ENCODE measurements around the gene SEMA3G. TPM values are rescaled to one million over a fixed set of nuclear protein-coding genes. Genes with fewer than 3 reads are reported as not detected.

Gene SEMA3G
- total RNA-seq, 1 donor from 2014 or later: 38.3 TPM

DNA sequence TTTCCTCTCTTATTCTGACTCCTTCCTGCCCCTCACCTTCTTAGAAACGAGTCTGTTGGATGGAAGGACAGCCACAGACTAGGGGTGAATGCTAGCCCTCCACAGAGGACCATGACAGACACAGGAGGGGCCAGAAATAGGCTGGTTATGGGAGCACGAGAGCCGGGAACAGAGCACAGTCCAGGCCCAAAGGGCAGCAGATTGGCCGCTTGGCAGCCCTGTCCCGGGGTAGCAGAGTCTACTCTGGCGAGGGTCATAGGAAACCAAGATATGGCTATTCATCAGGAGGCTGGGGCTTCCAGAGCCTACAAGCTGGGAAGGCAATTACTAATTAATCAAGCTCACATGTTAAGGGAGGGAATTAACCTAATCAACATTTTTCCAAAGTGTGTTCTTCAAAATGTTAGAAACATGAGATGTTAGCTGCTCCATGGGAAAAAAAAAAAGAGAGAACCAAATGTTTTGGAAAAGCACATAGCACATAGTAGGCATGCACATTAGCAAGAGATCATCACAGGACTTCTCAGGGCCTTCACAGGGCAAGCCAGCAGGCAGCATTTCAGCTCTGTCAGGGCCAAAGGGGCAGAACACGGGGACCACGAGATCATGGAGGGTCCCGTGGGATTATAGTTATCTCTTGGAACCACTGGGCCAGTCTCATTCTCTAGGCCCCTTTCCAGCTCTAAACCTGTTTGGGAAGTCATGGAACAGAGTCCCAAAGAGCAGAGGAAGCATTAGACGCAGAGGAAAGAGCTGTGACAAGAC, 13.3 kb downstream of the SEMA3G start:
- no peak for ATAC-seq
- peak; percentile 33 for DNase-seq (ENCODE audit: low spot score)
- intact Hi-C loops (cut with DNase I): no loop called here

DNA sequence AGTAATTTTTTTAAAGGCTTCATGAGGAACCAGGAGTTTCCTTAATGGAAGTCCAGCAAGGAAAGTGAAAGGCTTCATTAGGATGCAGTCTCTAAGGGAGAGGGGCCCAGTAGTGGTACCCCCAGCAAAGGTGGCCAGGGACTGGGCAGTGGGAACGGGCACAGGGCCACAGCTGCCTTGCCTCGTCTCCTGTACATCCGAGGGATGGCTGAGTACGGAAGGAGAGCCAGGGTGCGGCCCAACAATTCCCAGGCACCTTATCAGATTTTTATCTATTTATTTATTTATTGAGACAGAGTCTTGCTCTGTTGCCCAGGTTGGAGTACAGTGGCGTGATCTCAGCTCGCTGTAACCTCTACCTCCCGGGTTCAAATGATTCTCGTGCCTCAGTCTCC, 14.5 kb downstream of the SEMA3G start:
- DNase-seq (ENCODE audit: low spot score): peak; percentile 41
- intact Hi-C loops (cut with DNase I): no loop called here
- ATAC-seq: no peak

DNA sequence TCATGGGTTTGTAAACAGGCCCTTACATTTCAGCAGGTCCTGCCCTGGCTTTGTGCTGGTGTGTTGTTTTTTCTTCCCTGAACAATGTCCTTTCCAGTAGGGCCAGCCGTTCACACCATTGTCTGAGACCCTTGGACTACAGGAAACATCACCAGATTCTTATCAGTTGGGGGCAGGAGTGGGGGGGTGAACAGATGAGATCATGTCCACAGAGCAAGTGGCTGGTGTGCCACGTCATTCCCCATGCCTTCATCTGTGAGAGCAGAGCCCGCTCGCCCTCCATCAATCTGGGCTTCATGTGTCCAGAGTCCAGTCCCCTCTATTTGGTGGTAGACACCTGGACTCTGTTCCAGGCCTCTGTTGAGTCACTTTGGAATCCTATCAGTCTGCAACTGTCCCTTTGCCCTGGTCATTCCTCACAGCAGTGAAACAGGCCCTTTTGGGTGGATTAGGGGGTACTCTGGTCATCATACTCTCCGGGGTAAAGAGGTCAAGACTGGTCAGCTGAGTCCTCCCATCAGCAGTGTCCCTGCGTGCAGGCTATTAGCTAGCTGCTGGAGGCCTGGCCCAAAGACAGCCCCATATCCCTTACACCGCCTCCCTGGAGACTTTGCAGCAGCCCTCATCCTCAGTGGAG, 15.0 kb downstream of the SEMA3G start:
- ATAC-seq: no peak

DNA sequence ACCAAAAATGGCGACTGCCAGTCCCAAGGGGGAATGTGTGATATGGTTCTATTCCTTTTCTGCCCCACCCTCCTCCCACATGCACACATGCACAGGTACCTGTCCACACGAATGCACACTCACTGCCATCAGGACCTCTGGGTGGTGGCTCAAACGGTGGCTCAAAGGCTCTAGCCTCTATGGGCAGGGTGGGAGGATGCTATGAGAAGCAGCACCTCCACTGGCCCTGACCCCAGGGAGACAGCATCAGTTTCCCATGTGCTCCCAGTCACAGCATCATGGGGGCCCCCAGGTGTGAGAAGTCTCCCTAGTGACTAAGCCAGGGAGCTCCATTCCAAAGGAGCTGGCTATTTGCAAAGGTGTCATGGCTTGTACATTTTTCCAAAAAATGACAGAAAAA, 15.9 kb downstream of the SEMA3G start:
- peak; percentile 50 for DNase-seq (ENCODE audit: low spot score)
- peak; percentile 3 for ATAC-seq
- intact Hi-C loops (cut with DNase I): no loop called here

More for the DNA sequence above, 15.0 kb downstream of the SEMA3G start:
- DNase-seq (ENCODE audit: low spot score): peak; percentile 54
- intact Hi-C loops (cut with DNase I): no loop called here

DNA sequence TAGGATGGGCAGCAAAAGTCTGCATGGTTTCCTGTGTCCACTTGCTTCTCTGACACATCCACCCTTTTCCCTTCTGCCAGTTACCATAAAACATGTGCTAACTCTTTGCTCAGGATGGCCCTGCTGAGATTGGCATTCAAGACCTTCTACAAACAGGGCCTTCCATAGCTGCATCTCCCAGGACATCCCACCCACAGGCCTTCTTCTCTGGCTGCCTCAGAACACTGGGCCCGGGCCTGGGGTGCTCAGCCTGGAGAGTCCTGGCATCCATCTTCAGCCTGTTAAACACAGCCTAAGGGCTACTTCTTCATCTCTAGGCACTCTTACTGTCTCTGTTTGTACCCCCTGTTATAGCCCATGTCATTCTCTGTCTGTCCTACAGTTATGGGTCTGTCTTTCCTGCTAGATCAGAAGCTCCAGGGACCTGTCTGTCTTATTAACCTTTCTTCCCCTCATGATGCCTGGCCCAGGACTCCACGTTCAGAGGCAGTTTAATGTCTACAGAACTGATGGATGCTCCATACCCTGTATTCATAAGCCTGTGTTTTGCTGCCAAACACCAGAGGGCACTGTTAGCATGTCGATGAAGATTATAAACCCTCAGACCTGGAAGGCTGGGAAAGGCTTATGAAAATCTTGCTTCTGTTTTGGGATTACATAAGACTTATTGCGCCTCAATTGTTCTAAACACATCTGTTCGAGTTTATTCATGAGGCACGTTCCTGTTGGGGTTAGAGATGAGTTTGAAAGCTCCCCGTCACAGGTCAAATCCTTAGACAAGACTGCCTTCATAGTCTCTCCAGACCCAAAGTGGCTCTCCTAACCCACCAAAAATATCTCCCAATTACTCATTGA, 16.5 kb downstream of the SEMA3G start:
- intact Hi-C loops (cut with DNase I): no loop called here
- DNase-seq (ENCODE audit: low spot score) (peak; percentile 79), ATAC-seq (peak; percentile 91)

DNA sequence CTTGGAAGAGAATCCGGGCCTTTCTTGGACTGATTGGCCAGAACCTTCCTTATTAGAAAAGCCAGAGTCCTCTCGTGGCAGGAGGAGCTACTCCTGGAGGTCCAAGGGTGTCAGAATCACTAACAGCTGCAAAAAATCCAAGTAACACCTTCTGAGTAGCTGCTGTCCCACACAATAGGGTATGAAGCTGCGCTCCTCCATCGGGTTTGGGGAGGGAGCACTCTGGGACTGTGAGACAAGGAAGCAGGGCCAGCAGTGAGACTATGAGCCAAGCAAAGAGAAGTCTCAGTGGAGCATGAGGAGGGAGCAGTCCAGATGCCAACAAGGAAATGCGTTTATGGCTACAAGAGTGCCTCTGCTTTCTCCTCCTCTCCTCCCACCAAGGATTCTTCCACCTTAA, 21.7 kb downstream of the SEMA3G start:
- DNase-seq (ENCODE audit: low spot score) (peak; percentile 34), ATAC-seq (peak; percentile 54)
- intact Hi-C loops (cut with DNase I): no loop called here

DNA sequence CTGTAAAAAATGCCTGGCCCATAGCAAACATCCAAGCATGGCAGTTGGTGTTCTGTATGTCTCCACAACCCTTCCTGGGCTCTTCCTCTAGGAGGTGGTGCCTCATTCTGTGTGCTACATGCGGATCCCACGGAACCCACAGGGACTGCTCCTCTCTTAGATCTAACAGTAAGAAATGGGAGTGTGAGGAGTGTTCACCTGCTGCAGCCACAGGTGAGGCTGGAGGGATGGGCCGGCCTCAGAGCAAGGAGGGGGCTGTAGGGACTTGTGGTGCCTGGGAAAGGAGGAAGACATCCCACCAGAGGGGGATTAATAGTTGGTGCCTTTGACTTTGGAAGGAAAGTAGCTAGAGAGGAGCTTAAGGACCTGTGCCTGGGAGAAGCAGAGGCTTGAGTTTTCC, 22.2 kb downstream of the SEMA3G start:
- DNase-seq (ENCODE audit: low spot score): peak; percentile 14
- no peak for ATAC-seq
- intact Hi-C loops (cut with DNase I): no loop called here

DNA sequence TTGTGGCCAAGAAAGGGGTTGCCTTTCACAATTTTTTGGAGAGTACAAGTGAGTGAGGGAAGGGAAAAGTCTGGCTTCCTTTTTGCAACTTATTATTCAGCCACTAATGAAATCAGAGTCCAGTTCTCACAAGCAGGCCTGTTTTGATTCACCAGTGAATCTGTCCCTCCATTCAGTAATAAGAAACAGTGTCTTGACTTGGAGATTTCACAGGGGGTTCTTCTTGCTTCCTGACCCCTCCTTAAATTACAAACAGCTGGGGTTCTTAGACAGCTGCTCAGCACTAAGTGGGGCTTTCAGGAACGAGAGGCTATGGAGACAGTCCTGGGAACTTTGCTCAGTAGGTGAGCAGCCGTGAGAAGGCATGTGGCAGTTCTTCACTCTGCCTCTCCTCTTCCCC, 24.5 kb downstream of the SEMA3G start:
- intact Hi-C loops (cut with DNase I): no loop called here
- ATAC-seq: peak; percentile 43
- no peak for DNase-seq (ENCODE audit: low spot score)

DNA sequence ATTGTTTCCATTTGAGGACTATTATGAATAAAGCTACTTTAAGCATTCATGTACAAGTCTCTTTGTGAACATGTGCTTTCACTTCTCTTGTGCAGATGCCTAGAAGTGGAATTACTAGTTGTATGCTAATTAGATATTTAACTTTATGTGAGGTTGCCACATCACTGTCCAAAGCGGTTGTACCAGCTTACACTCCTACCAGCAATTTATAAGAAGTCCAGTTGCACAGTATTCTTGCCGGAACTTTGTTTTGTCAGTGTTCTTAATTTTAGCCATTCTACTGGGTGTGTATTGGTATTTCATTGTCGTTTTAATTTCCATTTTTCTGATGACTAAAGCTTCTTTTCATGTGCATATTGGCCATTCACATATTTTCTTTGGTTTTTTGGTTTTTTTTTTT, 29.1 kb downstream of the SEMA3G start:
- no peak for ATAC-seq

DNA sequence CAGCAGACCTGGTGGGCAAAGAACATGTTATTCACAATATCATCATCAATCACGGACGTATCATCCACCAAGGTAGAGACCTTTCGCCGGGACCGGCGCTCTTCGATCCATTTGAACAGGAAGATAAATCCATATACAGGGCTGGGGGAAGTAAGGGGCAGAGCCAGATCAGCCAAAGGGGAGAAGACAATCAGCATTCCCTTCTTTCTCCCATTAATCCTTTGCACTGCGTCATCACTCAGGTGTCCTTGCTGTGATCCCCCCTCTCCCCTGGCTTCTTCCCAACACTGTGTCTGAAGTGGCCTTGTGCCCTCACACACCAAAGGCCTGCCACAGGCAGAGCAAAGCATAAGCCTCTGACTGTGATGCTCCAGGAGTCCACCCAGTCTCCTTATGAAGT, 36.4 kb downstream of the SEMA3G start:
- DNase-seq (ENCODE audit: low spot score) (peak; percentile 52), ATAC-seq (no peak)
- intact Hi-C loops (cut with DNase I): no loop called here

More for the DNA sequence above, 29.1 kb downstream of the SEMA3G start:
- no peak for DNase-seq (ENCODE audit: low spot score)
- intact Hi-C loops (cut with DNase I): no loop called here

DNA sequence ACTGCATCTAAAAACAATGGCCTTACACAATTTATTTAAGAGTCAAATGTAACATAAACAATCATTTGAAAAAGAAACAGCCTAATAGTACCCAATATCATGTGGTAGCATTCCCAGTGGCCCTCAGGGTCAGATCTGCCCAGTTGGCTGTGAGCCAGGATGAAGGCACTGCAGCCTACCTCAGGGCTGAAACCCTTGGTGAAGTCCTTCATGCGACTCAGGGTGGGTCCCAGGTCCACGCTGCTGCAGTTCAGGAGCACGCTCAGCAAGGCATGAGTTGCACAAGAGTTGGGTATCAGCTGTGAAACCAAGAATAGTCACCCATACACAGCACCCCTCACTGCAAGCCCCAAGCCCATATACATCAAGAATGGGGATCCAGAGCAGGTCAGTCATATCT, 37.1 kb downstream of the SEMA3G start:
- intact Hi-C loops (cut with DNase I): no loop called here
- ATAC-seq (no peak), DNase-seq (ENCODE audit: low spot score) (peak; percentile 71)

DNA sequence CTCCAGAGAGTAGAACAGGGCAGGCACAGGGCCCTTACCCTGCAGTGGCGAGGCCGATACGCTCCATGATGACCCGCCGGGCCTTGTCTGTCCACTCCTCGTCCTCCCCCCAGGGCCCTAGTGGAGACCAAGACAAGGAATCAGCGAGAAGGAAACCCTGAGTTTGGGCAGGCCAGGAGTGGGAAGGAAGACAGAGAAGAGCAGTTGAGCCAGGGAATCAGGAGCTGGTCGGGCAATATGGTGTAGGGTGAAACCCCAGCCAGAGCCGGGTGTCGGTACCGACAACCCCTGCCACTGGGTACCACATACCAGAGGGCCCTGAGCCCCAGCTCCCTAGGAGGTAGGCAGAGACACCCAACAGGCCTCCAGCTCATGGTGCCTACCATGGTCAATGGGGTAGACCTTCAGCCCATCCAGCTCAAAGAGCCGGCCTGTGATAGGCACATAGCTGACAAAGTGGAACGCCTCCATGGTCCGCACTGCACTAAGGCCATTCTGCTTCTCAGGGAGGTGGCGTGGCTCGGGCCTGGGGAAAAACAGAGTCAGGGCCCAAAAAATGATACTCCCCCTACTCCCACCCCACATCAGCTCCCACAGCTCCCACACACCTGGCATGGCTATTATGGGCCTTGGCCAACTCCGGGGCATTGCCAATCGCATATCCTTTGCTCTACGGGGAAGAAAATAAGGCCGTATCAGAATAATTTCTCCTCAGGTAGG, 38.0 kb downstream of the SEMA3G start:
- intact Hi-C loops (cut with DNase I): no loop called here
- DNase-seq (ENCODE audit: low spot score) (peak; percentile 57), ATAC-seq (no peak)

DNA sequence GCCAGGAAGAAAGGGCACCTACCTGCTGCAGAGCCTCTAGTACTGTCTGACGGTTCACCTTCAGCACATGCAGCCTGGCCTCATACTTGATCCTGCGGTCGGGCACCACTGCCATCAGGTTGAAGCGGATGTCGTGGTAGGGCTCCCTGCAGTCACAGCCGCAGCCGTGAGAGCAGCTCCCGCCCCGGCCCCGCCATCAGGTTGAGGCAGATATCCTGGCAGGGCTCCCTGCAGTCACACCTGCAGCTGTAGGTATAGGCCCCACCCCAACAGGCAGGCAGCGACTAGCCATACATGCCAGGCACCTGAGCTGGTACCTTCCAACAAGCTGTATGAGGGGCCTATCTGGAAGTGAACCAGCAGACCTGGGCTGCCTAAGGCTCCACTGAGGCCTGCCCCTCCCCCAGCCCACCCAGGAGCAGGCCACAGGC, 38.7 kb downstream of the SEMA3G start:
- intact Hi-C loops (cut with DNase I): no loop called here
- DNase-seq (ENCODE audit: low spot score) (peak; percentile 59), ATAC-seq (no peak)

DNA sequence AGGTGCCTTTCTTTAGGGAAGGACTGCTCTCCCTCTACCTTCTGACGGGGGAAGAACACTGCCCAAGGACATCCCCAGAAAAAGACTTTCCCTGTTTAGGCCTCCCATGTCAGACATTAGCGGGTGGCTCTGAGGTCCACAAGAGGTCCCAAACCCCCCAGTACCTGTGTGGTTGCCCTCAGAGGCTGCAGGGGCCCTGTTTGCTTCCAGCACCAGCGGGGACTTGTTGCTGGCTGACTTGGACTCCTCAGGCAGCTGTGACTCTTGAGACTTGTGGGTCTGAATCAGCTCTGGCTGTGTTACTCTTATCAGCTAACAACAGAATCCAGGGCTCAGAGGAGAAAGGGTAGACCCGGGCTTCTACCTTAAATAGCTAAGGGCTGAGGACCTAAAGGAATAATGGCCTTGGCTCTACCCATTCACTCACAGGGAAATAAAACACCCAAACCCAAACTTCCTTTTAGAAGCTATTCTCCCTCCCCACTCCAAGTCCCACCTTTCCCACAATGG, 39.2 kb downstream of the SEMA3G start:
- ATAC-seq: no peak
- peak; percentile 27 for DNase-seq (ENCODE audit: low spot score)
- intact Hi-C loops (cut with DNase I): no loop called here

DNA sequence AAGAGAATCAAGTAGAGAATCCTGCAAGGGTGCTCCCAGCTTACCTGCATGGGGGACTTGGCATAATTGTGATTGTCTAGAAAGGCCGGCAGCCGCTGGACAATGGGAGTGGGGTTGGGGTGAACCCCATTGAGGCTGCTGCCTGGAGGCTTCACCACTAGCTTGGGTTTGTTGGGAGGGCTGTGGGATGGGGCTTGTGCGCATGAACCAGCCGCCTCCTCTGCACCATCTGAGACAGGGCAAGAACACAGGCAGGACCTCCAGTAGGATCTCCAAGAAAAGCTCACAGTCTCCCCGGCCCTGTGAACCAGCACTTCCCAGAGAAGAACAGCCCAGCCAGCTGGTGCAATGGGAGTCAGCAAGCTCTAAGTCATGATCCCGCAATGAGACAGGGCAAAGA, 39.8 kb downstream of the SEMA3G start:
- ATAC-seq (no peak), DNase-seq (ENCODE audit: low spot score) (peak; percentile 47)
- intact Hi-C loops (cut with DNase I): no loop called here

DNA sequence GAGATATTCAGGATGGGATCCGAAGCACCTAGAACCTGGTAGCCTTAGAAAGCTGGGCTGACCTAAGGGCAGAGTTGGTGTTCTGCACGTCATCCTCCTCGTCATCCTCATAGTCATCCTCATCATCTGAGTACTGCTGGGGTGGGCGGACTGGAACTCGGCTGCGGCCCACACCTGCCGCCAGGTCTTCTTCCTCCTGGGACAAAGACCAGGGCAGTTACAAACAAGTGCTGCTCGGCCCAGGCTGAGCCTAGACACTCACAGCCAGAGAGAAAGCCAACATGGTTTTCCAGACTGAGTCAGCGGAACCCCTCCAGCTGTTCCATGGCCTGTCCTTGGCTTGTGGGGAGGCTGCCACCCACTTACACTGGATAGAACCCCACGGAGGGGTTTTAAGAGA, 40.5 kb downstream of the SEMA3G start:
- DNase-seq (ENCODE audit: low spot score): peak; percentile 49
- ATAC-seq: no peak
- intact Hi-C loops (cut with DNase I): no loop called here

DNA sequence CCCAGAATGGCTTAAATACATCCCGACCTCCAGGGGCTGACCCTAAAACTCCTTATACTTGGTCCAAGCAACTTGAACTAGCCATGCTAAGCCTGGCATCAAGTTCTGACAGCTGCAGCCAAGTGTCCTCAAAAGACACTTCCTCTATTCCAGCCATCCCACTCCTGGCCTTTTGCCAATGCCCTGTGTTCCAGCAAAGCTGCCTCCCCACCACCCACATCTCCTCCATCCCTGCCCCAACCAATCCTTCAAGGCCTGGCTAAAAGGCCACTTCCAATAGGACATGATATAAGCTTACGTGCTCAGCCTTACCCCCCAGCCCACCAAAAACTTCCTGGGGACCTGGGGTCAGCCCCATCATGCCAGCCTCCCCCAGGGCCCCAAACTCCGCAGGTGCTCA, 40.9 kb downstream of the SEMA3G start:
- intact Hi-C loops (cut with DNase I): no loop called here
- no peak for ATAC-seq
- peak; percentile 68 for DNase-seq (ENCODE audit: low spot score)

DNA sequence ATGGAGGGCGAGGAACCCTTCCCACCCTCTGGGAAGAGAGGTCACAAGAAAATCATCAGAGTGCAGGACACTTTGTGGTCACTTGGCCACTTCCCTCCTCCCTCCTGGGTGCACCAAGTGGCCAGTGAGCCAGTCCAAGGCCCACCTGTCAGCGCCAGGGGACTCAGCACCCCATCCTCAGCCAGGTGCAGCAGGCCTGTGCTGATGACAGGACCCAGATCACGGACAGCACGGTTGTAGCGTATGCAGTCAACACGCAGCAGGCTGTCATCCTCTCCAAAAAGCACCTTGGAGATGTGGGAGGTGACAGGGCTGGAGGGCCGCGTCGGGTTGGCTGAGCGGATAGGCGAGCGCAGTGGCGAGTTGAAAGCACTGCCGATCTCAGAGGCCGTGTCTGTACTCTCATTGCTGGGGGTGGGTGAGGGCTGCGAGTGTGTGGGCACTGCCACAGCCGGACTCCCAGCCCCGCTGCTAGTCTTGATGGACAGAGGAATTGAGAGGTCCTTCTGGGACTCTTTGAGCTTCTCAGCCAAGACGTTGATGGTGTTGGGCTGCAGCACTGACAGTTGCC, 41.5 kb downstream of the SEMA3G start:
- DNase-seq (ENCODE audit: low spot score) (peak; percentile 52), ATAC-seq (no peak)
- intact Hi-C loops (cut with DNase I): no loop called here

All from sciatic nerve (tissue), 2 donors.